Stimulated activated CD4-positive, alpha-beta T cell treated with anti-CD3 and anti-CD28 coated beads, Interleukin-1b, Interleukin-23, amount 100 ng/mL, for 24 hours (primary cell): ENCODE data around the gene MEP1B.
"Not testable (repeated sequence)": the region's sequence is repeated elsewhere in the genome, so short reads cannot be mapped to it uniquely, and the experiment has no call there.

ENCODE experiments used
- DNase-seq, 4 experiments: peaks; one replicate each; pipeline ENCODE4 v3.0.0-alpha.2; 2020; ENCODE audit warnings: low read depth in 4 of 4, low spot score in 1 of 4

Gene MEP1B

GRCh38 chr18:32189790-32190189, at the start of gene MEP1B:
TSS of gene MEP1B (plus strand) at chr18:32190039. CDS start at chr18:32190071, 32 bp downstream.
- no peak for DNase-seq

- DNase-seq, result no peak
Observed at GRCh38 chr18:32148185-32148870, 41.5 kb upstream of the MEP1B start.

GRCh38 chr18:32152705-32153448, 37.0 kb upstream of the MEP1B start:
- DNase-seq, result no peak

GRCh38 chr18:32156855-32157254, 33.0 kb upstream of the MEP1B start:
- no peak for DNase-seq

DNA sequence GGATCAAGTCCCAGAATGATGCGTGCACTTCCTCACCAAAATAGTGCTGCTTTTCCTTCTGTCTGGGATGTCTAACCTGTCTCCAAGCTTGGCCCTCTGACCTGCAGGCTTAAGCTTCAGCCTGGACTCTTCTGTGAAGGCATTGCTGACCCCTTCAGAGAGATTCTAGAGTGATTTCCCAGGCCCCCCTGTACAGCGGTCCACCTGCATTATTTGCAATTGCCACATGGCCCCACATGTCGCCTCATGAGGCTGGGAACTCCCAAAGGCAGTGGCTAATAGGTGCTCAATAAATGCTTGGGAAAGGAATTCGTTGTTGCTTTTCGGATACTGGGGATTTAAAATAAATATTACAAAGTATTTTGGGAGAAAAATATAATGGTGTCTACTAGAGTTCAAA, 32.3 kb upstream of the MEP1B start:
- no peak for DNase-seq

- DNase-seq, result peak; percentile 38 to 48 (median 43)
Observed at GRCh38 chr18:32158108-32158624, 31.7 kb upstream of the MEP1B start.

- DNase-seq, result not testable (repeated sequence)
Observed at GRCh38 chr18:32158631-32159030, 31.2 kb upstream of the MEP1B start.

DNA sequence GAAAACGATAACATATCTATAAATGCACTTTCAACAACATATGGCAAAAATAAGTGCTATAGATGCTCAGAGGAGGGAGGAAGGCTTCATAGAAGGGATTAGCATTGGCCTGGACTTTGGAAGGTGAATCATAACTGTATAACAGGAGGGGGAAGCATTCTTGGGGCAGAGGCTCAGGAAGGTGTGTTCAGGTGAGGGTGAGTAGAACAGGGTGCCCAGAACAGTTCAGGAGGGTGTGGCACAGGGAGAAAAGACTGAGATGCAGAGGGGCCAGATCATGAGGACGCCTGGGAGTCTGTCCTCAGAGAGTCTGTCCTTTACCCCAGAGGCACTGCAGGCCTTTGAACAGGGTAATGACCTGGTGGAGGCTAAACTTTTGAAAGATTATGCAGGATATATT, 29.3 kb upstream of the MEP1B start:
- DNase-seq, result no peak

- DNase-seq, result no peak
Observed at GRCh38 chr18:32167980-32168730, 21.7 kb upstream of the MEP1B start.

- DNase-seq, result no peak
Observed at GRCh38 chr18:32173654-32174053, 16.2 kb upstream of the MEP1B start.

GRCh38 chr18:32174719-32175118, 15.1 kb upstream of the MEP1B start:
- DNase-seq, result no peak

DNA sequence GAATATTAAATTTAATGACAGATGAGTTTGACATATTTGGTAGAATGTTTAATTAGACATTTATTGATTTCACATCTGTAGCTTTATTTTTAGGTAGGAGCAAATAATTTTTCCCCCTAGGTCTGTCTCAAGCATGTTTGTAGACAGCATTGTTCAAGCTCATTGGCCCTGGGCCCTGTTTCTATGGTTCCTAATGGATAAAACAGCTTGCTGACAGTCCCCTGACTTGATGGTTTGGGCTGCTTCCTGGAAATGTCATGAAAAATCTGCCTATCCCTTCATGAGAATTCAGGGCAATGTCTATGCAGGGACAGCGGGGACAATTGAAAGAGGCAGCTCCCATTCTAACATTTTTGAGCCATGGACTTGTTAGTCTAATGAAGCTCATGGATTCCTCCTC, 14.6 kb upstream of the MEP1B start:
- no peak for DNase-seq

DNA sequence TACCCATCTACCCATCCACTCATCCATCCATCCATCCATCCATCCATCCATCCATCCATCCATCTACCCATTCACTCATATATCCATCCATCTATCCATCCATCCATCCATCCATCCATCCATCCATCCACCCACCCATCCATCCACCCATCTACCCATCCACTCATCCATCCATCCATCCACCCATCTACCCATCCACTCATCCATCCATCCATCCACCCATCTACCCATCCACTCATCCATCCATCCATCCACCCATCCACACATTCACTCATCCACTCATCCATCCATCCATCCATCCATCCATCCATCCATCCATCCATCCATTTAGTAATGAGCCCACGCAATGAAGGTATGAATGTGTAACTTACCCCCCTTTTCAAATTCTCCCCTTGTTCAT, 13.1 kb upstream of the MEP1B start:
- not testable (repeated sequence) for DNase-seq

DNA sequence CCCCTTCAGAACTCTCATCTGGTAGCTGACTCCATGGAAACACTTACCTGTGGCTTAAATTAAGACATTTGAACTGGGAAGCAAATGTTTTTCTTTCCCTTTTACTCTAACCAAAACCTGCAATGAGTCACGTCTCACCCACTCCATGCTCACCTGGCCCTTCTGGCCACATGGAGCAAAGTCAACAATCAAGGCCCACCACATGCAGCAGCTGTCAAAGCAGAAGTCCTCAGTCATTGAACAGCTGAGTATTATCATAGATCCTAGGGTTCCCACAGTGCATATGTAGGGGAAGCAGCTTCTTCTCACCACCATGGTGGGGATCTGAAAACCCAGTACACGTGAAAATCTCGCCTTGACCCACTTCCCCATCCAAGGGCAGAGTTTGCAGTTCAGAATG, 12.3 kb upstream of the MEP1B start:
- no peak for DNase-seq

DNA sequence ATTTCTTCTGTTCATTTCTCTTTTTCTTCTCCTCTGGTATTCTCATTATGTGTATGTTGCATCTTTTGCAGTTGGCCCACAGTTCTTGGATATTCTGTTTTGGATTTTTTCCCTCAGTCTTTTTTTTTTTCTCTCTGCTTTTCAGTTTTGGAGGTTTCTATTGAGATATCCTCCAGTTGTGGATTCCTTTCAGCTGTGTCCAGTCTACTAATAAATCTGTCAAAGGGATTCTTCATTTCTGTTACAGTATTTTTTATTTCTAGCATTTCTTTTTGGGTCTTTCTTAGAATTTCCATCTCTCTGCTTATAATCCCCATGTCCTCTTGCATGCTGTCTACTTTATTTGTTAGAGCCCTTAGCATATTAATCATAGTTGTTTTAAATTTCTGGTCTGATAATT, 6.3 kb upstream of the MEP1B start:
- no peak for DNase-seq

DNA sequence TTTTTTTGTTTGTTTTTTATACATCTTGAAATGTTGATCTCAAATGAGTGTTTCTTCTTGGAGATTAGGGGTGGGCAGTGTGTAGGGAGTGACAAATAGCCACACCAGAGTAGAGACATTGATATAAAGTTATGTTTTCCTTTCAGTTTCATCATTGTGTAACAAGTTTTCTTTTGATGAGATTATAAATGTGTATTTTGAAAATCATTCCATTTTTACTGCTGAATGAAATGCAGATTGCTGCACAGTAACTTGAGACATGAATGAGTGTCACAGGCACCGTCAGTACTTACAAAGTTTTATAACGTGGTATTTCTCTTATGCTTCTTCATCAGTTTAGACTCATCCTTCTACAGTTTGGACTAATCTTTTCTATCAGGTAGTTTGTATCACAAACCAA, 370 bp downstream of the MEP1B start:
- DNase-seq, result no peak

GRCh38 chr18:32195881-32196815, 6.3 kb downstream of the MEP1B start:
- no peak for DNase-seq

DNA sequence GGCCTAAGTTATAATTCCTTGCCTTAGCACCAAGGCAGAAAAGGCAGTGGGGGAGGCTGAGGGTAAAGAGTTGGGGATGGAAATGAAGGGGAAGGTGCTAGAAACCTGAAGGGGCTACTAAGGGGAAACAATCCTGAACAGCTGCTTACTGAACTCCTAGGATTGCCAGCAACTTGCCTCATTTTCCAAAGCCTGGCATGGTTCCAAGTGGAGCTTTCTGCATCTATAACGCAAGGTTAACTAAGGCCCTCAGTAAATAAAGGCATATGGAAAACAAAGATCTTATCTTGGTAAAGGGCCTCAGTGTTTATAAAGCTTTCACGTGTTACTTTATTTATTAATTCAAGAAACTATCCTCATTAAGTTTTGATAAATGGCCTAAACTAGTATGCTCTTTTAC, 10.9 kb downstream of the MEP1B start:
- DNase-seq, result no peak

DNA sequence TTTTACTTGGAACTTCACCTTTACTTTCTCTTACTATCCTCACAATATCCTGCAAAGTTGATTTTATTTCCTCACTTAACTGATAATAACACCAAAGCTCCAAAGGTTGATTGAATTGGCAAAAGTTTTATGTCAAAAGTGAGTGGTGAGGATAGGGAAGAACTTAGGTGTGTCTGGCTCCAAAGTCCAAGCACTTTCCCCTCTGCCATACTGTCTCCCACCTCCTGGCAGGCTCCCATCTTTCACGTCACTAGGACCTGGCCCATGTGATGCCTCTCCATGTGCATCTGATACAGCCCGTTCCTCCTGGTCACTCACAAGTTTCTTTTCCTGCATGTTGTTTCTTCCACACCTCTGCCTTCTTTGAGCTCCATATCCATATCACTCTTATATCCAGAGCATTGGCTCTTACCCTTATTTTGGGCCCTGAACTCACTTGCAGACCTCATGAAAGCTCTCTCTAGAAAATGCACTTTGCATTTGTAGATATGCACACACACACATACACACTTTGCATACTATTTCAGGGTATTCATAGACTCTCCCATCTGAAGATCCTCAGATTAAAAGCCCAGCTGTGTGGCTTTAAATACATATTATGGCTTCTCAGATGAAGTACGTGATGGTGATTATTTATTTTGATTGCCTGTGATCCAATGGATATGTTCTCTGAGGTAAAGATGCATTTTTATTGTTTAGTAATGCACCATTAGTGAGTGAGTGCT, 12.3 kb downstream of the MEP1B start:
- no peak for DNase-seq

DNA sequence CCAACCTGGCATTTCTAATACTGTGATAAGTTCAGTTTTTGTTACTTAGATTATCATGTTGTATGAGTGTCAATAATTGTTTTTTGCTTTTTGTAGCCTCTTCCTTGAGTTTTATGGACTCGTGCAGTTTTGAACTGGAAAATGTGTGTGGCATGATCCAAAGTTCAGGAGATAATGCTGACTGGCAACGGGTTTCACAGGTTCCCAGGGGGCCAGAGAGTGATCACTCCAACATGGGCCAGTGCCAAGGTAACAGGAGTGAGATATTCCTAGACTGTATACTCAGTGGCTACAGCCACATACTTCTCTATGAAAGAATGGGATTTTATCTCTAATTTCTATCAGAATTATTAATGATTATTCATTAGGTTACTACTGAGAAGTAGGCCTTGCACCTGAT, 18.2 kb downstream of the MEP1B start:
- DNase-seq, result no peak
